Stimulated activated CD4-positive, alpha-beta T cell treated with anti-CD3 and anti-CD28 coated beads, Interleukin-2, amount 100 ng/mL, for 24 hours (primary cell): Measurements from ENCODE around the gene NFATC1.

Experiments
- DNase-seq, 2 donors: peaks; one replicate each; pipeline ENCODE4 v3.0.0-alpha.2; 2020

NFATC1 gene

GRCh38 chr18:79459946-79460480 lies 64.3 kb downstream of the NFATC1 start:
- no peak for DNase-seq

DNA sequence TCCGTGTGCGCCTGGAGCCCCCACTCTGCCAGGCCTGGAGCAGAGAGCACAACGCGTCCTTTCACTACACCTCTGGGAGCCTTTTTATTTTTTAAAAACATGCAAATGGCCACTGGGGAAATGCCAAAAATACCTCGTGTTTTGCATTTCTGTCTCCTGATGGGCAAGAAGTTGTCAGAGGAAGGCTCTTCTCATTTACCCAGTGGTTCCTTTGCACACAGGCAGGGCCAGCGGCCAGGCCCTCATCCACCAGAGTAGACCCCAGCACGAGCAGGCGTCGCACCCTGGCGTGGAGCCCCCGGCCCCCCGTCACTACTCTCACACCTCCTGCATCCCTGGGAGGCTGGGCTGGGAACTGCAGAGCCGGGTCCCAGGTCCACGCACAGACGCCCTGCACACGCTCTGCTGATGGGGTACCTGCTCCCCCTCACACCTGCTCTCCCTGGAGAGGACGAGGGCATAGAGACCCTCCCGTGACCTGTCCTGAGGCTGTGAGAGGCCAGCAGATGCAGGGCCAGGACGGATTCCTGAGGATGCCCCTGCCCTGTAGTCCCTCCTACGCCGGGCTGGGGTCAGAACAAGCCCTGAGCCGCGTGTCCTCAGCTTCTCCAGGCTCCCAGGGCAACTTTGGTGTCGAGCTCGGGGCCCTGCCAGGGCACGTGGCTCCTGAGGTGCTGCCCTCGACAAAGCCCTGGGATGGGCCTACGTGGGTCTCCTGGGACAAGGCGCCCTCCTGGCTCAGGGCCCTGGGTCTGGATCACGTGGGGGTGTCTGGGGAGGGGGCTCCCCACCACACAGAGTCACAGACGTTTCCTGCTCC lies 65.0 kb downstream of the NFATC1 start:
- no peak for DNase-seq

DNA sequence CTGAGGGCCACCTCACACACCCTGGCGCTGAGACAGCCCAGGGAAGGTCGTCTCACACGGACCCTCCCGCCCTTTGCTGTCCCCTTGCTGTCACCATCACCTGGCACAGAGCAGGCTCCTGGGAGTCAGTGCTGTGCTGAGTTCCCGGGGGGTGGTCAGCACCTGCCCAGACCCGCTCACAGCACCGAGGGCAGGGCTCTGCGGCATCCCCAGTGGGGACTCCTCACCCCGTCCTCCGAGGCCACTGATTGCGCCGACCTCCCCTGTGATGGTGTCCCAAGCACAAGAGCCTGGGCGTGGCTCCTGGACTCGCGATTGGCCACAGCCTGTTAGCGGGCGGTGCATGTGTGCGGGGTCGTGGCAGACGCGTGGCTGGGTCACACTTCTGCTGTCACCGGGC lies 65.9 kb downstream of the NFATC1 start:
- no peak for DNase-seq

DNA sequence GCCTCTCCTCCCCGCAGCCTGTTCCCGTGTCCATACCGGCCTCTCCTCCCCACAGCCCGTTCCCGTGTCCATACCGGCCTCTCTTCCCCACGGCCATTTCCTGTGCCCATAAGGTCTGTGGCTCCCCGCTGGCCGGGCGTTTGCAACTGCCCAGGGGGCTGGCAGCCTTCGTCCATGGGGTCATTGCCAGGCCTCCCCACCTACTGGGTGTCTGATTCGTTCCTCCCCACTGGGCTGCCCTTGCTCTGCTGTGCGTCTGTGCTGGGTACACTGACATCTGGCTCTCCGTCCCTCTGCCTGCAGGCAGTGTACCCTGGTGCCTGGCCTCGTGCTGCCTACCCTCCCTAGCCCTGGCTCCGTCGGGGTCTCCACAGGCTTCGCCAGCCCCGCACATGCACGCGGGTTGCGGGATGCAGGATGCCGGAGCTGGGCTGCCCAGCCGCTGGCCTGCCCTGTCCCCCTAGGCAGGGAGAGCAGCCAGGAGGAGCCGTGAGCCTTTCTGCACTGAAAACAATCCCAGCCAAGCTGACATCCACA lies 67.8 kb downstream of the NFATC1 start:
- DNase-seq, result no peak

- DNase-seq, result no peak
Measured at GRCh38 chr18:79465392-79465991, 69.8 kb downstream of the NFATC1 start.

GRCh38 chr18:79466591-79466990 lies 70.9 kb downstream of the NFATC1 start:
- no peak for DNase-seq

DNA sequence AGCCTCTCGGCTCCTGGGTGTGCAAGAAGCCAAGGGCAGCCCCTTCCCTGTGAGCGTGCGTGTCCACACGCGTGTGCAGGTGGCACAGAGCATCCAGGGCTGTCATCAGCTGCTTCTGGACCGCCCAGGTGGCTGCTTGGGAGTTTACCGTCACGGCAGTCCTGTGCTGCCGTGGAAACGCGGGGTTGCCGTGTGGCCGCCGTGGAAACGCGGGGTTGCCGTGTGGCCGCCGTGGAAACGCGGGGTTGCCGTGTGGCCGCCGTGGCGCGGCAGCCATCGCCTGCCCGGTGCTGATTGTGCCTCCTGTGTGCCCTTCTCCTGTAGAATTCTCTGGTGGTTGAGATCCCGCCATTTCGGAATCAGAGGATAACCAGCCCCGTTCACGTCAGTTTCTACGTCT lies 71.4 kb downstream of the NFATC1 start:
- no peak for DNase-seq

GRCh38 chr18:79468119-79468789 lies 72.5 kb downstream of the NFATC1 start:
- no peak for DNase-seq

DNA sequence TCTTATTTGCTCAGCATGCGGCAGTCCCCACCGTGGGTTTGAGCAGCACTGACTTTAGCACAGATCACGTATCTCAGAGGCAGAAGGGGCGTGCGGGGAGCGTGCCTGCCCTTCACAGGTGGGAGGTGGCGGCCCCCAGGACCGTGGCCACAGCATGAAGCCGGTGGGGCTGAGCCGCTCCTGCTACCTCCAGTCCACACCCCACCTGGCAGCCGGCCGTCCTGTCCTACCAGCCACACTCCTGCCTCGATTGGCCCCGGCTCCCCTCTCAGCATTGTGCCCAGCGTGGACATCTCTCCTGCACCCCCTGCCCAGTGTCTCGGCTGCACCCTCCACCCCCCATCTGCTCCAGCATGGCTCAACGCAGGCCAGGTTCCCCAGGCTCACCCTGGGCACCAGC lies 73.6 kb downstream of the NFATC1 start:
- DNase-seq, result no peak

DNA sequence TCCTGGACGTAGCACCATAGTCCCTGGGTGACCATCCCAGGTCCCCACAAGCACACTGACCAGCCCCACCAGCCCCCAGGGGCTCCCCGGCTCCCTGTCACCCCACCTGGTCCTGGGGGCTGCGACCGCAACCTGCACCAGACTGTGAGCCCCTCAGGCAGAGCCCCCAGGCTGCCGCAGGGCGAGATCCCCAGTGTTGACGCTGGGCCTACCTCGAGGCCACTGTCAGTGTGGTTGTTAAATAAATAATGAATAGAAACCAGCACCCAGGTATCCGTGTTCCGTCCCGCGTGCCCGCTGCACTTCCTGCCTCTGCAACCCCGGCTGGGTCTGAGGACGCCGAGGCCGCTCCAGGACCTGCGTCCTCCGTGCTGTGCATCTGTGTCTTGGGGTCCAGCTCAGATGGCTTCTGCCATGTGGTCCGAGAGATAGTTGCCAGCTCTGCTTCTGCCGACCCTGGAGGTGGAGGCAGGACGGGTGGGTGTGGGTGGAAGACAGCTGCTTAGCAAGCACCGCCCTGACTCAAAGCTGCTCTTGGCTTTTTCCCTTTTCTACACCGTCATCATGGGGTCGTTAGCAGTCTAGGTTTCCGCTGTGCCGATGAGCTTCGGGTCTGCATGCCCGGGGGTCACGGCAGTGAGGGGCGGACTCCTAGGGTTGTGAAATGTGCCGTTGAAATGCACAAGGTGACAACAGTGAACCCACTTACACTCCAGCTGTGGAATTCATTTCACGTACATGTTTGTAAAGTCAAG lies 74.2 kb downstream of the NFATC1 start:
- no peak for DNase-seq

- no peak for DNase-seq
Measured at GRCh38 chr18:79470547-79470946, 74.8 kb downstream of the NFATC1 start.

GRCh38 chr18:79471046-79471445 lies 75.3 kb downstream of the NFATC1 start:
- no peak for DNase-seq

GRCh38 chr18:79471597-79471996 lies 75.9 kb downstream of the NFATC1 start:
- DNase-seq, result no peak

DNA sequence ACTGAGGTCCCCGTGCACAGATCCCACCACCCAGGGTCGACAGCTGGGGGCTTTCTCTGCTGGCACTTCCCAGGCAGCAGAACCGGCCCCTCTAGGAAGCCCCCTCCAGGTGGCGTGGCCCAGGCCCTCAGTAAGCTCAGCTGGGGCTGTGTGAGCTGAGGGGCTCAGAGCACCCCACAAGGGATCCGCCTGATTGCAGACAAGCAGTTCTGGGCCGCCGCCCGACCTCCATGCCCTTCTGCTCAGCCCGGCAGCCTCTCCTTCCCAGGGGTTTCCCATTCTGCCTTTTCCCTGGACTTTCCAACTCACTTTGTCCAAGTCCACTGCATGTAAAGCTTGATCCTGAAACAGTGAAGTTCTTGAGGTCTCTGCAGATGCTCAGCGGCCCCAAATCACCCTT lies 76.4 kb downstream of the NFATC1 start:
- no peak for DNase-seq

GRCh38 chr18:79472946-79473345 lies 77.2 kb downstream of the NFATC1 start:
- DNase-seq, result no peak

DNA sequence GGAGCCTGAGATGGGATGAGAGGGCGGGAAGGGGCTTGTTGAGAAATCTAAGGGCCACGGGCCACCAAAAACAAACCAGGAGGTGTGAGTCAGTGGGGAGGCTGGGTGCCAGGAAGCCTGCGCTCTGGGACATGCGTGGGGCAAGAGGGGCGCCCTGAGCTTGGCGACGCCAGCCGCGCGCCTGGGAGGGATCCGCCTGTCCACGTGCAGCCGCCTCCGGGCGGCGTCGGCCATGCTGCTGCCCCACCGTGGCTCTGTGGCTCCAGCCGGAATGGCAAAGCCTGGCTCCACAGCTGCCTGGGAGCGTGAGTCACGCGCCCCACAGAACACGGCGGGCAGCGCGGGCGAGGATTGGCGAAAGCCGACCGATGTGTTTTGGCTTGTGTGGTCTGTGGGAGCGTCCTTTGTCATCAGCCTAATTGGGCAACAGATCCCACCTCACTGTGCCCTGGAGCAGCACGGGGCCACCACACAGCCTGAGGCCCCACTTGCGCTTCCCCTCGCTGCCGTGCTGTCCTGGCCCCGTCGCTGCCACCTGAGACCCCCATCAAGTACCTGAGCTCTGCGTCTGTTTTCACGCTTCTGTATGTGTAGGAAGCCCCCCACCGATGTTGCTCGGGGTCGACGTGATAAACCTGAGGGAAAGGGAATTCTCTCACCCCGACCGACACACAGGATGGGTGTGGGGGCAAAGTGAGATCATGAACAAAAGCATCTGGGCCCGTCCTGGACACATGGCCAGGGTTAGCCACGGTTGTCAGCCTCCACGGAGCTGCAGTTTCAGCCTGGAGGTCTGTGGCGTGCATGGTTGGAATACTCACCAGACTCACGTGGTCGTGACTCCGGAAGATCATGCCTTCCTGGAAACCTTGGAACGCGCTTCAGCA lies 80.5 kb downstream of the NFATC1 start:
- no peak for DNase-seq

DNA sequence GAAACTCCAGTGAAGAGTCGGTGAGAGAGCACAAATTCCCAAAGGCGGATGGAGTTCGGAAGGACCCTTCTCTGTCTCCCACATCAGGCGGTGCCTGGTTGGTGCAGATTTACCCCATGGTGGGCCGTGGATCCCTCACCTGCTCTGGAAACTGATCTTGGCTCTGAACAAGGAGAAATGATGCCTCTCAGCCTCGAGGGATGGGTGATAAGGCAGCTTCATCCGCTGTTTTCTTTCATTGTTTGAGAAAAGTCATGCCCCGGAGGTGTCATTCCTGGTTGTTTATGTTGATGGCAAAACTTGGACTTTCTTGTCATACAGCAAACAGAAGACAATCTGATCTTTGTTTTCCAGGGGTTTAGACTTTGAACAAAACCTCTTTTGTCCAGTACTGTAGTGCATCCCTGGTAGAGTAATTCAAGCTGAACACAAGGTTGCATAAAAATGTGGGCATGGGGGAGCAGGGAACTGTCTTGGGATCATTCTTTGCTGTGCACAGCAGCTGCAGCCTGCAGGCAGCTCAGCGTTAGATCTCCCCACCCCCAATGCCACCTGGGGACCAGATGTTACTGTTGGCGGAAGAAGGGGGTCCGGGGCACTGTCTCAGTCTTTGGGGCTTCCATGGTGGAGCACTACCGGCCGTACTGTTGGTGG lies 81.3 kb downstream of the NFATC1 start:
- no peak for DNase-seq

DNA sequence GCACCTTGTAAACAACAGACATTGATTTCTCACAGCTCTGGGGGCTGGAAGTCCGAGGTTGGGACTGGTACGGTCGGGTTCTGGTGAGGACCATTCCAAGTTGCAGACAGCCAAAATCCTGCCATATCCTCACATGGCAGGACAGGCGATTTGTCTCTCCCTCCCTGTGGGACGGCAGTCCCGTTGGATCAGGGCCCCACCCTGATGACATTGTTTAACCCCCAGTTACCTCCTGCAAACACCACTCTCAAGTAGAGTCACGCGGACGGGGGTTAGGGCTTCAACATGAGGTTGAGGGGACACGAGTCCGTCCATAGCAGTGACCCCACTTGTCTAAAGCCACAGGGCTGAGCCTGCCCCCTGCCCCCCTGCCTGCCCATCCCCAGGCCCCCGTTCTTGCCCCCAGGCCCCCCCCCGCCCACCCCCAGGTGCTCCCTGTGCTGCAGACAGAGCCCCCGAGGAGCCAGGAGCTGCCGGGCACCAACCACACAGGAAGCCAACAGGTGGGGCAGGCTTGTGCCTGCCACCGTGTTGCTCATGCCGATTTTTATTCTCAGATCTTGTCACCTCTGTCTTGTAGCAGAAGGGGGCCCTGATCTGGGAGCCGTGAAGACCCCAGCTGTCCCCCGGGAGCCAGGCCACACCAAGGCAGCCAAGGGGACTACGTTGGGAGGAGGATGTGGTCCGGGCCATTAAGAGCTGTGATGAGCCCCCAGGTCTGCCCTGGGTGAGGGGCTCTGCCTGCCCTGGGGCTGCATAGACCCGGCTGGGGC lies 82.2 kb downstream of the NFATC1 start:
- DNase-seq, result no peak

DNA sequence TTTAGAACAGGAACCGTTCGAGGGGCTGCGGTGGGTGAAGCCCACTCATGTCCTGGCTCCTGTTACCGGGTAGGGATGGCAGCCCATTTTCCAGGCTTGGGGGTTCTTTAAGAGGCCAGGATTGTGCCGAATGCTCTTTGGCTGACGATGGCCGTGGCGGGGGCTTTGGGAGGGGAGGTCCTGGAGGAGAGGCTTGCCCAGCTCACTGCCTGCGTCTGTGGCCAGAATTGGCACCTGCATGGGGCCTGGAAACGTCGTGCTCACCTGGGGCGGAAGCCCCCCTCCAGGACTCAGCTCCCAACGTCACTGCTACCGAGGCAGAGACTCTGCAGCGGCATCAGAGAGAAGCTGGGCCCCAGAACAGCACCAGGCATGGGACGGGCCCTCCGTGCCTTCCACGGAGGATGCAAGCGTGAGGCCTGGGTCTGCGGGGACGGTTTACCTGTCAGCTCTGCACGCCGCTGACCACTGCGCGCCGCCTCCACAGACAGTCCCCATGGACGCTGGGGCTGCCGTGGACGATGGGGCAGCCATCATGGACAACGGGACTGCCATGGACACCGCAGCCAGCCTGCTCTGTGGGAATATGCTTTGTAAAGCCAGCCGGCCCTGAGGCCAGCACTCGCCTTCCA lies 82.9 kb downstream of the NFATC1 start:
- no peak for DNase-seq
